Neutrophil (primary cell): ENCODE measurements around the gene RPS14.

Source experiments
- H3K27ac ChIP-seq: fragments of 200-600 bp; sonication (generic); 2 replicates; pipeline ENCODE4 v1.5.1; 2016; ENCODE audit warnings: mild to moderate bottlenecking, moderate library complexity
- H3K27me3 ChIP-seq: fragments of 200-600 bp; sonication (generic); 2 replicates; pipeline ENCODE4 v1.6.0; 2016; ENCODE audit warnings: mild to moderate bottlenecking
- H3K36me3 ChIP-seq: fragments of 200-600 bp; sonication (generic); 2 replicates; pipeline ENCODE4 v1.5.1; 2017
- H3K4me1 ChIP-seq, 2 experiments: fragments of 200-600 bp in 1 of 2; sonication (generic) in 1 of 2; 1 replicate in 1 of 2; 2 replicates in 1 of 2; pipeline versions ENCODE4 v1.5.1 to v1.6.1; 2013 to 2016; ENCODE audit warnings: low read depth in 1 of 2, low read length in 1 of 2, mild to moderate bottlenecking in 1 of 2, moderate library complexity in 1 of 2; ENCODE audit not compliant: control insufficient read depth in 1 of 2, insufficient read depth in 1 of 2
- H3K4me3 ChIP-seq, 2 experiments: fragments of 200-600 bp in 1 of 2; sonication (generic) in 1 of 2; 1 replicate in 1 of 2; 2 replicates in 1 of 2; pipeline ENCODE4 v1.5.1; 2013 to 2016; ENCODE audit warnings: low read depth in 1 of 2, low read length in 1 of 2, mild to moderate bottlenecking in 1 of 2, moderate library complexity in 1 of 2
- H3K9me3 ChIP-seq: fragments of 200-600 bp; sonication (generic); 2 replicates; pipeline ENCODE4 v1.5.1; 2016
- CTCF ChIP-seq: fragments of 200-600 bp; sonication (generic); IDR thresholded peaks from 2 replicates; pipeline ENCODE4 v1.5.1; 2016; ENCODE audit warnings: antibody characterized with exemption

The RPS14 gene

GRCh38 chr5:150496534-150496933 lies 47.0 kb upstream of the RPS14 start:
- H3K4me3 ChIP-seq: no peak overlapping the region
- H3K27ac ChIP-seq: peak overlapping the region; percentile 49
- H3K36me3 ChIP-seq: peaks cover 73% of the 10 kb centered on the region
- H3K4me1 ChIP-seq: peaks cover 38 to 47% of the 10 kb centered on the region in 2 experiments
- no peaks in the 10 kb centered on the region for H3K27me3 ChIP-seq
- H3K9me3 ChIP-seq: no peaks in the 10 kb centered on the region
- TF ChIP-seq CTCF: no peak

- H3K9me3 ChIP-seq: no peaks in the 10 kb centered on the region
- H3K27me3 ChIP-seq: no peaks in the 10 kb centered on the region
- peak overlapping the region; percentile 49 for H3K27ac ChIP-seq
- peaks cover 42 to 51% of the 10 kb centered on the region in 2 experiments for H3K4me1 ChIP-seq
- TF ChIP-seq CTCF: no peak
- no peak overlapping the region for H3K4me3 ChIP-seq
- H3K36me3 ChIP-seq: peaks cover 69% of the 10 kb centered on the region
Observed at GRCh38 chr5:150496098-150496497, 46.6 kb upstream of the RPS14 start.

- no peaks in the 10 kb centered on the region for H3K9me3 ChIP-seq
- no peaks in the 10 kb centered on the region for H3K27me3 ChIP-seq
- H3K4me1 ChIP-seq: peaks cover 64 to 70% of the 10 kb centered on the region in 2 experiments
- TF ChIP-seq CTCF: no peak
- peak overlapping the region; percentile 98 for H3K27ac ChIP-seq
- no peak overlapping the region for H3K4me3 ChIP-seq
- H3K36me3 ChIP-seq: peaks cover 34% of the 10 kb centered on the region
Observed at GRCh38 chr5:150492621-150493020, 43.1 kb upstream of the RPS14 start.

- Histone ChIP-seq H3K36me3 (peaks cover 27% of the 10 kb centered on the region), H3K9me3 (no peaks in the 10 kb centered on the region), H3K4me1 (peaks cover 68 to 70% of the 10 kb centered on the region in 2 experiments), H3K27me3 (no peaks in the 10 kb centered on the region), H3K4me3 (peak overlapping the region in 1 of 2 experiments; percentile 91), H3K27ac (peak overlapping the region; percentile 98)
- TF ChIP-seq CTCF: no peak
Observed at GRCh38 chr5:150491876-150492275, 42.3 kb upstream of the RPS14 start.

- Histone ChIP-seq H3K36me3 (peaks cover 17% of the 10 kb centered on the region), H3K27me3 (no peaks in the 10 kb centered on the region), H3K4me1 (peaks cover 62 to 65% of the 10 kb centered on the region in 2 experiments), H3K9me3 (no peaks in the 10 kb centered on the region), H3K4me3 (peak overlapping the region; percentile 67 to 91), H3K27ac (peak overlapping the region; percentile 98)
- TF ChIP-seq CTCF: no peak
Observed at GRCh38 chr5:150490754-150491153, 41.2 kb upstream of the RPS14 start.

- H3K4me1 ChIP-seq: peaks cover 64 to 70% of the 10 kb centered on the region in 2 experiments
- H3K27ac ChIP-seq: peak overlapping the region; percentile 98
- TF ChIP-seq CTCF: no peak
- H3K9me3 ChIP-seq: no peaks in the 10 kb centered on the region
- H3K36me3 ChIP-seq: peaks cover 13% of the 10 kb centered on the region
- no peaks in the 10 kb centered on the region for H3K27me3 ChIP-seq
- H3K4me3 ChIP-seq: peak overlapping the region; percentile 67 to 91
Observed at GRCh38 chr5:150490296-150490669, 40.7 kb upstream of the RPS14 start.
